Measurements from ENCODE around the gene PCBP4. TPM values are rescaled to one million over a fixed set of nuclear protein-coding genes. Genes with fewer than 3 reads are reported as not detected.

Gene PCBP4
- polyA plus RNA-seq, 3 donors = 0.09 to 1.3 (median 0.22) TPM

GRCh38 chr3:51959651-51960050 lies 7.6 kb downstream of the PCBP4 start:
- Histone ChIP-seq H3K9ac (ENCODE audit: insufficient read depth, low read length, poor library complexity, severe bottlenecking) (no peak overlapping the region), H3K79me2 (ENCODE audit: insufficient read depth, low read length) (no peaks in the 10 kb centered on the region), H2AFZ (ENCODE audit: insufficient read depth, low read depth, low read length, poor library complexity, severe bottlenecking) (no peak overlapping the region), H3K27ac (ENCODE audit: low read depth in 1 of 2, low read length in 2 of 2) (no peak overlapping the region), H3K36me3 (replicated peaks in 1 of 2; ENCODE audit: control insufficient read depth in 1 of 2, insufficient read depth in 2 of 2, low read length in 2 of 2) (no peaks in the 10 kb centered on the region), H3K4me2 (replicated peaks; ENCODE audit: extremely low read depth, low read length, poor library complexity, severe bottlenecking) (no peak overlapping the region), H4K20me1 (ENCODE audit: insufficient read depth, low read length) (no peaks in the 10 kb centered on the region), H3K27me3 (ENCODE audit: control insufficient read depth in 2 of 2, insufficient read depth in 2 of 2, low read length in 2 of 2) (peaks cover 2 to 40% of the 10 kb centered on the region in 2 donors), H3K4me1 (ENCODE audit: control insufficient read depth in 1 of 2, insufficient read depth in 2 of 2, low read length in 2 of 2) (peaks cover 26 to 33% of the 10 kb centered on the region in 2 donors), H3K9me3 (replicated peaks in 1 of 2; ENCODE audit: control insufficient read depth in 1 of 2, insufficient read depth in 1 of 2, low read length in 2 of 2) (no peaks in the 10 kb centered on the region), H3K4me3 (replicated peaks in 1 of 3; ENCODE audit: low read depth in 2 of 3, low read length in 3 of 3) (no peak overlapping the region)
- Mint-ChIP-seq H3K36me3 (peaks cover 0 to under 1% of the 10 kb centered on the region in 2 donors), H3K9me3 (peaks cover 0 to 4% (median 0%) of the 10 kb centered on the region in 7 donors), H3K4me1 (peaks cover 22% of the 10 kb centered on the region), H3K27me3 (ENCODE audit: low read depth in 3 of 3) (peaks cover 22 to 55% (median 22%) of the 10 kb centered on the region in 3 donors), H3K4me3 (no peak overlapping the region), H3K27ac (no peak overlapping the region)
- WGBS (ENCODE audit: insufficient coverage) = 100% methylated on average over 7 of the region's 7 CpGs
- no peak for DNase-seq
- intact Hi-C loops (cut with micrococcal nuclease) = no loop called here
- no peak for TF ChIP-seq CTCF (IDR thresholded peaks at IDR 0.05)

GRCh38 chr3:51958603-51959521 lies 8.4 kb downstream of the PCBP4 start:
- H2AFZ ChIP-seq (ENCODE audit: insufficient read depth, low read depth, low read length, poor library complexity, severe bottlenecking) = no peak overlapping the region
- H3K9me3 ChIP-seq (replicated peaks in 1 of 2; ENCODE audit: control insufficient read depth in 1 of 2, insufficient read depth in 1 of 2, low read length in 2 of 2) = no peaks in the 10 kb centered on the region
- no peaks in the 10 kb centered on the region for H3K79me2 ChIP-seq (ENCODE audit: insufficient read depth, low read length)
- peaks cover 30% of the 10 kb centered on the region for H3K4me1 Mint-ChIP-seq
- H4K20me1 ChIP-seq (ENCODE audit: insufficient read depth, low read length) = no peaks in the 10 kb centered on the region
- peak overlapping the region in 1 of 2 donors; percentile 0 for H3K4me3 Mint-ChIP-seq
- peaks cover 22 to 51% (median 24%) of the 10 kb centered on the region in 3 donors for H3K27me3 Mint-ChIP-seq (ENCODE audit: low read depth in 3 of 3)
- 91% methylated on average over 7 of the region's 20 CpGs for WGBS (ENCODE audit: insufficient coverage)
- peaks cover 2 to 36% of the 10 kb centered on the region in 2 donors for H3K27me3 ChIP-seq (ENCODE audit: control insufficient read depth in 2 of 2, insufficient read depth in 2 of 2, low read length in 2 of 2)
- no peak overlapping the region for H3K4me2 ChIP-seq (replicated peaks; ENCODE audit: extremely low read depth, low read length, poor library complexity, severe bottlenecking)
- peaks cover 34 to 40% of the 10 kb centered on the region in 2 donors for H3K4me1 ChIP-seq (ENCODE audit: control insufficient read depth in 1 of 2, insufficient read depth in 2 of 2, low read length in 2 of 2)
- H3K27ac Mint-ChIP-seq = no peak overlapping the region
- no peaks in the 10 kb centered on the region for H3K36me3 Mint-ChIP-seq
- intact Hi-C loops (cut with micrococcal nuclease) = no loop called here
- no peak overlapping the region for H3K4me3 ChIP-seq (replicated peaks in 1 of 3; ENCODE audit: low read depth in 2 of 3, low read length in 3 of 3)
- H3K9me3 Mint-ChIP-seq = peaks cover 0 to 5% (median 0%) of the 10 kb centered on the region in 7 donors
- H3K9ac ChIP-seq (ENCODE audit: insufficient read depth, low read length, poor library complexity, severe bottlenecking) = no peak overlapping the region
- no peak for DNase-seq
- no peak for TF ChIP-seq CTCF (IDR thresholded peaks at IDR 0.05)
- H3K27ac ChIP-seq (ENCODE audit: low read depth in 1 of 2, low read length in 2 of 2) = no peak overlapping the region
- H3K36me3 ChIP-seq (replicated peaks in 1 of 2; ENCODE audit: control insufficient read depth in 1 of 2, insufficient read depth in 2 of 2, low read length in 2 of 2) = no peaks in the 10 kb centered on the region

Measured in CD14-positive monocyte (primary cell).